HCT116 (cell line): ENCODE measurements around the gene APBA2. TPM values are rescaled to one million over a fixed set of nuclear protein-coding genes. Genes with fewer than 3 reads are reported as not detected.

ENCODE experiments used
- ATAC-seq: fragments of 200-7000 bp; cut with Tn5 transposase; 2 replicates; pipeline ENCODE4 v1.9.1; 2020; ENCODE audit warnings: mild to moderate bottlenecking, moderate library complexity
- BruUV-seq: library from RNA; stranded (reverse); fragments of 400-500 nt; replicated peaks from 2 replicates; lab custom pipeline; 2021; lab: Mats Ljungman, UMichigan
- CTCF ChIA-PET: fragments of 300-600 bp; sonication (Branson Sonifier 250); formaldehyde crosslinking; loops from one replicate; lab custom pipeline; 2021; ENCODE audit warnings: antibody characterized with exemption; lab: Charles Lee
- POLR2A ChIA-PET: fragments of 300-600, 350-600 bp; sonication (Branson Sonifier 250); formaldehyde crosslinking; loops from one replicate; lab custom pipeline; 2021; ENCODE audit warnings: antibody characterized with exemption; lab: Charles Lee
- RAD21 ChIA-PET, 2 experiments: fragments of 300-600 bp; sonication (Branson Sonifier 250); formaldehyde crosslinking; loops; one replicate each; lab custom pipeline; 2023; ENCODE audit warnings: low total read pairs in 2 of 2; ENCODE audit not compliant: uncharacterized antibody in 2 of 2, unreplicated experiment in 2 of 2, low non-redundant PET in 1 of 2; lab: Charles Lee
- DNase-seq: peaks from one replicate; pipeline ENCODE4 v3.0.0-alpha.2; 2010; ENCODE audit warnings: low read depth, low spot score
- H2AFZ ChIP-seq: fragments of 200-600 bp; shearing (Covaris generic), sonication (generic); 2 replicates; pipeline ENCODE4 v1.6.1; 2017; ENCODE audit warnings: low read depth, mixed run types, mixed read lengths, antibody characterized with exemption, low read length; ENCODE audit not compliant: poor library complexity, severe bottlenecking
- H3K27ac ChIP-seq: 2 replicates; pipeline ENCODE4 v1.5.1; 2012; ENCODE audit warnings: low read depth, low read length
- H3K27me3 ChIP-seq: fragments of 200-600 bp; sonication (generic); 2 replicates; pipeline ENCODE4 v1.6.1; 2016; ENCODE audit warnings: mixed run types, low read length, mixed read lengths; ENCODE audit not compliant: insufficient read depth
- H3K36me3 ChIP-seq, 2 experiments: fragments of 200-500 bp in 1 of 2; fragments of 200-600 bp in 1 of 2; sonication (Bioruptor generic) in 1 of 2; sonication (generic) in 1 of 2; 2 replicates each; pipeline versions ENCODE4 v1.5.1 to v1.6.1; 2014 to 2016; ENCODE audit warnings: low read length in 2 of 2, inconsistent platforms in 1 of 2, mixed read lengths in 1 of 2, mixed run types in 1 of 2; ENCODE audit not compliant: insufficient read depth in 2 of 2, control insufficient read depth in 1 of 2
- H3K4me1 ChIP-seq, 2 experiments: fragments of 200-600 bp in 1 of 2; sonication (generic) in 1 of 2; 2 replicates each; pipeline versions ENCODE4 v1.5.1 to v1.6.1; 2012 to 2017; ENCODE audit warnings: low read length in 2 of 2, inconsistent platforms in 1 of 2, mild to moderate bottlenecking in 1 of 2, mixed read lengths in 1 of 2, mixed run types in 1 of 2, moderate library complexity in 1 of 2; ENCODE audit not compliant: insufficient read depth in 2 of 2, control insufficient read depth in 1 of 2
- H3K4me2 ChIP-seq: fragments of 200-600 bp; sonication (generic); 2 replicates; pipeline ENCODE4 v1.6.1; 2017; ENCODE audit warnings: mixed run types, low read length, mixed read lengths
- H3K4me3 ChIP-seq, 2 experiments: fragments of 200-600 bp in 1 of 2; sonication (generic) in 1 of 2; replicated peaks in 1 of 2; 2 replicates each; pipeline ENCODE4 v1.5.1; 2011 to 2016; ENCODE audit warnings: low read length in 2 of 2, control low read depth in 1 of 2, low read depth in 1 of 2, mild to moderate bottlenecking in 1 of 2, mixed read lengths in 1 of 2, mixed run types in 1 of 2
- H3K79me2 ChIP-seq: fragments of 200-600 bp; sonication (generic); 2 replicates; pipeline ENCODE4 v1.6.1; 2017; ENCODE audit warnings: mild to moderate bottlenecking, mixed run types, low read length, moderate library complexity, mixed read lengths; ENCODE audit not compliant: insufficient read depth
- H3K9ac ChIP-seq: fragments of 200-600 bp; sonication (generic); 2 replicates; pipeline ENCODE4 v1.6.1; 2016; ENCODE audit warnings: low read length, mixed read lengths
- H3K9me2 ChIP-seq: fragments of 200-600 bp; sonication (generic), shearing (Covaris generic); 2 replicates; pipeline ENCODE4 v1.6.1; 2017; ENCODE audit warnings: mixed run types, mild to moderate bottlenecking, moderate library complexity; ENCODE audit not compliant: insufficient read depth
- H3K9me3 ChIP-seq, 2 experiments: fragments of 200-500 bp in 1 of 2; fragments of 200-600 bp in 1 of 2; sonication (Bioruptor generic) in 1 of 2; sonication (generic) in 1 of 2; 2 replicates each; pipeline ENCODE4 v1.6.1; 2014 to 2017; ENCODE audit warnings: low read length in 2 of 2, mixed read lengths in 2 of 2, inconsistent platforms in 1 of 2, low read depth in 1 of 2, mild to moderate bottlenecking in 1 of 2, mixed run types in 1 of 2, moderate library complexity in 1 of 2; ENCODE audit not compliant: control insufficient read depth in 1 of 2, insufficient read depth in 1 of 2
- H4K20me1 ChIP-seq: fragments of 200-600 bp; sonication (generic), shearing (Covaris generic); 2 replicates; pipeline ENCODE4 v1.6.1; 2017; ENCODE audit warnings: mixed run types, mild to moderate bottlenecking, moderate library complexity; ENCODE audit not compliant: insufficient read depth
- EZH2 ChIP-seq: fragments of 200-600 bp; sonication (generic); IDR thresholded peaks from 2 replicates; pipeline ENCODE4 v1.6.1; 2017; ENCODE audit warnings: antibody characterized with exemption, mixed run types
- EZH2phosphoT487 ChIP-seq: fragments of 200-600 bp; IDR thresholded peaks from 2 replicates; pipeline ENCODE4 v1.6.1; 2018; ENCODE audit warnings: antibody characterized with exemption, borderline replicate concordance
- FOSL1 ChIP-seq: IDR thresholded peaks from 2 replicates; pipeline ENCODE4 v1.6.1; 2012; ENCODE audit warnings: low read depth
- JUND ChIP-seq: IDR thresholded peaks from 2 replicates; pipeline ENCODE4 v1.6.1; 2012
- POLR2AphosphoS5 ChIP-seq: IDR thresholded peaks from 2 replicates; pipeline ENCODE4 v1.6.1; 2011; ENCODE audit warnings: mild to moderate bottlenecking, low read depth, low read length, moderate library complexity
- RAD21 ChIP-seq: IDR thresholded peaks from 2 replicates; pipeline ENCODE4 v1.6.1; 2012; ENCODE audit warnings: low read depth, mild to moderate bottlenecking
- SIN3A ChIP-seq: IDR thresholded peaks from 2 replicates; pipeline ENCODE4 v1.6.1; 2012; ENCODE audit warnings: low read depth
- SP1 ChIP-seq: IDR thresholded peaks from 2 replicates; pipeline ENCODE4 v1.6.1; 2012; ENCODE audit warnings: low read depth
- TCF7L2 ChIP-seq: IDR thresholded peaks from 2 replicates; pipeline ENCODE4 v1.7.0; 2011; ENCODE audit warnings: borderline replicate concordance, inconsistent platforms; ENCODE audit not compliant: insufficient read depth, insufficient read length; ENCODE audit errors: extremely low read depth
- YY1 ChIP-seq: IDR thresholded peaks from 2 replicates; pipeline ENCODE4 v1.6.1; 2011; ENCODE audit warnings: low read length, low read depth, moderate library complexity, mild to moderate bottlenecking; ENCODE audit not compliant: insufficient replicate concordance; ENCODE audit errors: extremely low read depth
- ZBTB33 ChIP-seq: IDR thresholded peaks from 2 replicates; pipeline ENCODE4 v1.6.1; 2011; ENCODE audit warnings: mild to moderate bottlenecking, low read length, moderate library complexity; ENCODE audit not compliant: insufficient replicate concordance; ENCODE audit errors: extremely low read depth
- ZFX ChIP-seq: fragments of 450-650 bp; IDR thresholded peaks from 2 replicates; pipeline ENCODE4 v1.6.1; 2017
- intact Hi-C: fragments of 100-400 bp; cut with micrococcal nuclease; formaldehyde crosslinking; loops from 2 replicates; pipeline ENCODE4 v1.10.0; 2022
- total RNA-seq: library from RNA; stranded (reverse); gene quantifications from one replicate; pipeline ENCODE4 v1.2.1, GENCODE V29; 2021; ENCODE audit not compliant: unreplicated experiment

The APBA2 gene
- total RNA-seq, 1 experiment from 2014 or later, result 0.47 TPM

- TF ChIP-seq TCF7L2, result no peak
- TF ChIP-seq YY1, result no peak
- TF ChIP-seq POLR2AphosphoS5, result no peak
- TF ChIP-seq RAD21, result no peak
- TF ChIP-seq ZBTB33, result no peak
- no peak for TF ChIP-seq EZH2
- no peak for TF ChIP-seq ZFX
- no peak for TF ChIP-seq SP1
- TF ChIP-seq FOSL1, result no peak
- TF ChIP-seq JUND, result no peak
- no peak for TF ChIP-seq EZH2phosphoT487
- no peak for TF ChIP-seq SIN3A
- TF ChIP-seq, all 23 proteins: peak for 0
Measured at GRCh38 chr15:28943611-28944230, 57.9 kb downstream of the APBA2 start (continued).

GRCh38 chr15:28944286-28944685, 58.5 kb downstream of the APBA2 start:
- Histone ChIP-seq H3K27me3 (no peaks in the 10 kb centered on the region), H3K4me2 (no peak overlapping the region), H3K27ac (no peak overlapping the region), H3K9me3 (no peaks in the 10 kb centered on the region), H3K4me1 (no peaks in the 10 kb centered on the region), H3K9ac (no peak overlapping the region), H2AFZ (no peak overlapping the region), H3K9me2 (no peaks in the 10 kb centered on the region), H3K36me3 (no peaks in the 10 kb centered on the region), H3K4me3 (no peak overlapping the region), H4K20me1 (no peaks in the 10 kb centered on the region), H3K79me2 (no peaks in the 10 kb centered on the region)
- intact Hi-C loops, result no loop called here
- ATAC-seq, result no peak
- ChIA-PET POLR2A (no interaction called here), RAD21 (no interaction called here), CTCF (no interaction called here)
- no TSS peak for BruUV-seq
- DNase-seq, result no peak
- no peak for TF ChIP-seq RAD21
- TF ChIP-seq YY1, result no peak
- no peak for TF ChIP-seq TCF7L2
- TF ChIP-seq EZH2phosphoT487, result no peak
